Stimulated activated CD4-positive, alpha-beta T cell treated with anti-CD3 and anti-CD28 coated beads, Interleukin-12 subunit alpha, Interleukin-12 subunit beta, amount 100 ng/mL, for 4 hours (primary cell): Measurements from ENCODE around the gene CRABP2.

Experiments used
- DNase-seq: peaks from one replicate; pipeline ENCODE4 v3.0.0-alpha.2; 2020

Gene CRABP2

GRCh38 chr1:156741481-156741983 is 36.1 kb upstream of the CRABP2 start:
- DNase-seq, result no peak

GRCh38 chr1:156740741-156741480 is 35.5 kb upstream of the CRABP2 start, which contains the start of gene MRPL24:
TSS of gene MRPL24 (minus strand) at chr1:156741088. CDS start at chr1:156738704, 2,384 bp downstream.
- peak; percentile 94 for DNase-seq

- DNase-seq, result no peak
These were observed 34.9 kb upstream of the CRABP2 start for GRCh38 chr1:156740237-156740740.

- no peak for DNase-seq
These were observed 33.5 kb upstream of the CRABP2 start for GRCh38 chr1:156738916-156739315.

GRCh38 chr1:156738407-156738806 is 33.0 kb upstream of the CRABP2 start:
- DNase-seq, result no peak

- DNase-seq, result no peak
These were observed 28.7 kb upstream of the CRABP2 start for GRCh38 chr1:156733989-156734584.

- peak; percentile 91 for DNase-seq
These were observed 23.4 kb upstream of the CRABP2 start, which contains the start of gene ISG20L2 for GRCh38 chr1:156728599-156729462. TSS of gene ISG20L2 (minus strand) at chr1:156728766. CDS start at chr1:156727652, 1,114 bp downstream.

GRCh38 chr1:156727926-156728598 is 22.7 kb upstream of the CRABP2 start, which contains the start of gene METTL25B:
TSS of gene METTL25B (plus strand) at chr1:156728469. CDS start at chr1:156729105, 636 bp downstream.
- DNase-seq, result peak; percentile 73

GRCh38 chr1:156727492-156727891 is 22.1 kb upstream of the CRABP2 start:
- DNase-seq, result no peak

- DNase-seq, result no peak
These were observed 21.3 kb upstream of the CRABP2 start for GRCh38 chr1:156726549-156727226.

- peak; percentile 73 for DNase-seq
These were observed 20.4 kb upstream of the CRABP2 start for GRCh38 chr1:156725683-156726280.

GRCh38 chr1:156721535-156721934 is 16.2 kb upstream of the CRABP2 start:
- no peak for DNase-seq

GRCh38 chr1:156721131-156721530 is 15.7 kb upstream of the CRABP2 start:
- no peak for DNase-seq

- no peak for DNase-seq
These were observed 12.0 kb upstream of the CRABP2 start for GRCh38 chr1:156717351-156717750.

GRCh38 chr1:156714830-156715229 is 9.4 kb upstream of the CRABP2 start:
- no peak for DNase-seq

- no peak for DNase-seq
These were observed 7.2 kb upstream of the CRABP2 start for GRCh38 chr1:156712626-156713025.

- DNase-seq, result no peak
These were observed 5.8 kb upstream of the CRABP2 start for GRCh38 chr1:156711011-156711817.

- DNase-seq, result no peak
These were observed 4.5 kb upstream of the CRABP2 start for GRCh38 chr1:156709757-156710489.

- no peak for DNase-seq
These were observed 3.6 kb upstream of the CRABP2 start for GRCh38 chr1:156709031-156709430.
